ENCODE data around the gene HCN4. TPM values are rescaled to one million over a fixed set of nuclear protein-coding genes. Genes with fewer than 3 reads are reported as not detected.

HCN4 gene
- total RNA-seq, 2 experiments from 2014 or later = not detected

- ChIA-PET POLR2A (no interaction called here), CTCF (no interaction called here)
These were observed 13.4 kb upstream of the HCN4 start for GRCh38 chr15:73382115-73382514.

GRCh38 chr15:73380661-73381060, 11.9 kb upstream of the HCN4 start:
- POLR2A ChIA-PET = no interaction called here
- CTCF ChIA-PET = no interaction called here

GRCh38 chr15:73378089-73378488, 9.3 kb upstream of the HCN4 start:
- ChIA-PET POLR2A (no interaction called here), CTCF (no interaction called here)

GRCh38 chr15:73375755-73376305, 7.1 kb upstream of the HCN4 start:
- POLR2A ChIA-PET = no interaction called here
- CTCF ChIA-PET = no interaction called here

- ChIA-PET POLR2A (no interaction called here), CTCF (no interaction called here)
These were observed 6.3 kb upstream of the HCN4 start for GRCh38 chr15:73375012-73375411.

GRCh38 chr15:73374604-73375003, 5.8 kb upstream of the HCN4 start:
- ChIA-PET CTCF (no interaction called here), POLR2A (no interaction called here)

GRCh38 chr15:73373221-73373620, 4.5 kb upstream of the HCN4 start:
- POLR2A ChIA-PET = no interaction called here
- CTCF ChIA-PET = interaction anchor here (0.9 kb wide), 1 partner anchor 436 kb away, joined by 3 read pairs; no protein-coding TSS in a partner anchor

GRCh38 chr15:73371812-73372211, 3.1 kb upstream of the HCN4 start:
- CTCF ChIA-PET = no interaction called here

GRCh38 chr15:73370151-73370550, 1.4 kb upstream of the HCN4 start:
- ChIA-PET CTCF (interaction anchor here (0.6 kb wide), 1 partner anchor 42 kb away, joined by 3 read pairs; no protein-coding TSS in a partner anchor), POLR2A (no interaction called here)

More at GRCh38 chr15:73371812-73372211, 3.1 kb upstream of the HCN4 start:
- POLR2A ChIA-PET = no interaction called here

- POLR2A ChIA-PET = no interaction called here
- CTCF ChIA-PET = no interaction called here
These were observed 466 bp upstream of the HCN4 start for GRCh38 chr15:73369154-73369694.

GRCh38 chr15:73367624-73368300, 996 bp downstream of the HCN4 start:
- ChIA-PET CTCF (no interaction called here), POLR2A (no interaction called here)

- ChIA-PET CTCF (no interaction called here), POLR2A (no interaction called here)
These were observed 1.8 kb downstream of the HCN4 start for GRCh38 chr15:73366766-73367623.

GRCh38 chr15:73364070-73364469, 4.7 kb downstream of the HCN4 start:
- ChIA-PET POLR2A (no interaction called here), CTCF (no interaction called here)

- ChIA-PET POLR2A (no interaction called here), CTCF (no interaction called here)
These were observed 5.9 kb downstream of the HCN4 start for GRCh38 chr15:73362900-73363299.

GRCh38 chr15:73361337-73361736, 7.4 kb downstream of the HCN4 start:
- POLR2A ChIA-PET = no interaction called here
- CTCF ChIA-PET = no interaction called here

GRCh38 chr15:73359651-73360050, 9.1 kb downstream of the HCN4 start:
- CTCF ChIA-PET = no interaction called here
- POLR2A ChIA-PET = no interaction called here

GRCh38 chr15:73357999-73358665, 10.6 kb downstream of the HCN4 start:
- ChIA-PET POLR2A (no interaction called here), CTCF (no interaction called here)

- ChIA-PET CTCF (no interaction called here), POLR2A (interaction anchor here (0.6 kb wide), 1 partner anchor 360 kb away, joined by 3 read pairs; no protein-coding TSS in a partner anchor)
These were observed 13.0 kb downstream of the HCN4 start for GRCh38 chr15:73355612-73356265.

GRCh38 chr15:73354241-73354640, 14.5 kb downstream of the HCN4 start:
- ChIA-PET POLR2A (no interaction called here), CTCF (no interaction called here)

- CTCF ChIA-PET = no interaction called here
- POLR2A ChIA-PET = no interaction called here
These were observed 15.0 kb downstream of the HCN4 start for GRCh38 chr15:73353734-73354133.

Measured in activated CD8-positive, alpha-beta memory T cell treated with anti-CD3 and anti-CD28 coated beads for 36 hours (primary cell).